ENCODE measurements around the gene LPP. TPM values are rescaled to one million over a fixed set of nuclear protein-coding genes. Genes with fewer than 3 reads are reported as not detected.

Gene LPP
- total RNA-seq, 1 experiment from 2014 or later: 148 TPM

GRCh38 chr3:188527389-188527788, 373.4 kb downstream of the LPP start:
- ChIA-PET CTCF (no interaction called here), POLR2A (ENCODE audit: unreplicated experiment) (interaction anchor here (0.7 kb wide), 1 partner anchor 780 kb away, joined by 36 read pairs; no protein-coding TSS in a partner anchor)
- no peaks in the 10 kb centered on the region for H3K79me2 ChIP-seq (ENCODE audit: low read depth)
- no peaks in the 10 kb centered on the region for H3K9me2 ChIP-seq (ENCODE audit: insufficient read depth)
- H3F3A ChIP-seq (ENCODE audit: insufficient read depth, low read depth): 0 out of 2 replicates have a peak, but pooled peaks cover 3% of the 10 kb centered on the region
- H3K36me3 ChIP-seq (ENCODE audit: low read depth): 0 out of 2 replicates have a peak, but pooled peaks cover 6% of the 10 kb centered on the region
- no peak for DNase-seq
- H3K4me1 ChIP-seq (replicated peaks; ENCODE audit: insufficient read depth): peaks cover 5% of the 10 kb centered on the region; the same call in 1 of the 2 replicates
- intact Hi-C loops (cut with micrococcal nuclease; ENCODE audit: unreplicated experiment): no loop called here
- no peak overlapping the region for H3K4me2 ChIP-seq
- H3K27me3 ChIP-seq (ENCODE audit: insufficient read depth, low read depth): no peaks in the 10 kb centered on the region
- no peak for TF ChIP-seq EZH2 (IDR thresholded peaks at IDR 0.05; ENCODE audit: low read depth)
- TF ChIP-seq, protein P1, sequence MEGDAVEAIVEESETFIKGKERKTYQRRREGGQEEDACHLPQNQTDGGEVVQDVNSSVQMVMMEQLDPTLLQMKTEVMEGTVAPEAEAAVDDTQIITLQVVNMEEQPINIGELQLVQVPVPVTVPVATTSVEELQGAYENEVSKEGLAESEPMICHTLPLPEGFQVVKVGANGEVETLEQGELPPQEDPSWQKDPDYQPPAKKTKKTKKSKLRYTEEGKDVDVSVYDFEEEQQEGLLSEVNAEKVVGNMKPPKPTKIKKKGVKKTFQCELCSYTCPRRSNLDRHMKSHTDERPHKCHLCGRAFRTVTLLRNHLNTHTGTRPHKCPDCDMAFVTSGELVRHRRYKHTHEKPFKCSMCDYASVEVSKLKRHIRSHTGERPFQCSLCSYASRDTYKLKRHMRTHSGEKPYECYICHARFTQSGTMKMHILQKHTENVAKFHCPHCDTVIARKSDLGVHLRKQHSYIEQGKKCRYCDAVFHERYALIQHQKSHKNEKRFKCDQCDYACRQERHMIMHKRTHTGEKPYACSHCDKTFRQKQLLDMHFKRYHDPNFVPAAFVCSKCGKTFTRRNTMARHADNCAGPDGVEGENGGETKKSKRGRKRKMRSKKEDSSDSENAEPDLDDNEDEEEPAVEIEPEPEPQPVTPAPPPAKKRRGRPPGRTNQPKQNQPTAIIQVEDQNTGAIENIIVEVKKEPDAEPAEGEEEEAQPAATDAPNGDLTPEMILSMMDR (conservative IDR thresholded peaks at IDR 0.05): no peak
- H3K9me3 ChIP-seq (ENCODE audit: insufficient read depth, low read depth): no peaks in the 10 kb centered on the region
- no peak overlapping the region for H3K4me3 ChIP-seq
- BruUV-seq (replicated peaks): no TSS peak
- H4K20me1 ChIP-seq (ENCODE audit: insufficient read depth): no peaks in the 10 kb centered on the region
- no peak overlapping the region for H3K27ac ChIP-seq
- H2AFZ ChIP-seq: no peak overlapping the region

GRCh38 chr3:188528396-188528795, 374.4 kb downstream of the LPP start:
- H3K4me2 ChIP-seq: no peak overlapping the region
- intact Hi-C loops (cut with micrococcal nuclease; ENCODE audit: unreplicated experiment): no loop called here

DNA sequence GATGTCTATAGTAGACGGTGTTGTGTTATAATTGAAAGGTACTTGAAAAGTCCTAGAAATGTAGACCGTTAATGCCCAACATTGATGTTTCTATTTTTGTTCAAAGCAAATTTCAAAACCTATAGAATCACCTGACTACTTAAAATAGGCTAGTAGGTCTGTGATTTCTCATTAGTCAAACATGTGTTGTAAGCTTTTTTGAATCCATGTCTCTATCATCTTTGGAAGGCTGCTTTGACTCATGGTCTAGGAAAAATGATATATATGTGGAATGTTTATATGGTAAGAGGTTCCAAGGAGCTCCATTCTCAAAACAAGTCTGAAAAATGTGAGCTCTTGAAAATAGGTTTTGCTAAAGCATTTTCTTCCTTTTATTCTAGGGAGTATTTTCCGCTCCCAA, 375.3 kb downstream of the LPP start:
- ChIA-PET CTCF (no interaction called here), POLR2A (ENCODE audit: unreplicated experiment) (interaction anchor here (0.6 kb wide), 1 partner anchor 236 kb away, joined by 3 read pairs; no protein-coding TSS in a partner anchor)
- H3K79me2 ChIP-seq (ENCODE audit: low read depth): no peaks in the 10 kb centered on the region
- intact Hi-C loops (cut with micrococcal nuclease; ENCODE audit: unreplicated experiment): no loop called here
- H3K4me1 ChIP-seq (replicated peaks; ENCODE audit: insufficient read depth): peaks cover 5% of the 10 kb centered on the region; the same call in 1 of the 2 replicates
- no peaks in the 10 kb centered on the region for H3K9me3 ChIP-seq (ENCODE audit: insufficient read depth, low read depth)
- no peaks in the 10 kb centered on the region for H3K9me2 ChIP-seq (ENCODE audit: insufficient read depth)
- H4K20me1 ChIP-seq (ENCODE audit: insufficient read depth): no peaks in the 10 kb centered on the region
- no peak overlapping the region for H2AFZ ChIP-seq
- no peaks in the 10 kb centered on the region for H3K27me3 ChIP-seq (ENCODE audit: insufficient read depth, low read depth)
- no peak overlapping the region for H3K4me2 ChIP-seq
- no peak overlapping the region for H3K4me3 ChIP-seq
- no peak for DNase-seq
- H3K27ac ChIP-seq: no peak overlapping the region
- H3F3A ChIP-seq (ENCODE audit: insufficient read depth, low read depth): 0 out of 2 replicates have a peak, but pooled peaks cover 3% of the 10 kb centered on the region
- 0 out of 2 replicates have a peak, but pooled peaks cover 4% of the 10 kb centered on the region for H3K36me3 ChIP-seq (ENCODE audit: low read depth)
- TF ChIP-seq, protein P1 (conservative IDR thresholded peaks at IDR 0.05): no peak
- TF ChIP-seq EZH2 (IDR thresholded peaks at IDR 0.05; ENCODE audit: low read depth): no peak
- no TSS peak for BruUV-seq (replicated peaks)

More at GRCh38 chr3:188528396-188528795, 374.4 kb downstream of the LPP start:
- Histone ChIP-seq H3K4me3 (no peak overlapping the region), H3F3A (ENCODE audit: insufficient read depth, low read depth) (0 out of 2 replicates have a peak, but pooled peaks cover 3% of the 10 kb centered on the region), H3K36me3 (ENCODE audit: low read depth) (0 out of 2 replicates have a peak, but pooled peaks cover 6% of the 10 kb centered on the region), H4K20me1 (ENCODE audit: insufficient read depth) (no peaks in the 10 kb centered on the region), H3K79me2 (ENCODE audit: low read depth) (no peaks in the 10 kb centered on the region), H3K27ac (no peak overlapping the region), H3K9me2 (ENCODE audit: insufficient read depth) (no peaks in the 10 kb centered on the region), H3K9me3 (ENCODE audit: insufficient read depth, low read depth) (no peaks in the 10 kb centered on the region), H3K4me1 (replicated peaks; ENCODE audit: insufficient read depth) (peaks cover 5% of the 10 kb centered on the region; the same call in 1 of the 2 replicates), H3K27me3 (ENCODE audit: insufficient read depth, low read depth) (no peaks in the 10 kb centered on the region), H2AFZ (no peak overlapping the region)
- TF ChIP-seq, protein P1 (conservative IDR thresholded peaks at IDR 0.05): no peak
- ChIA-PET POLR2A (ENCODE audit: unreplicated experiment) (interaction anchor here (0.6 kb wide), 1 partner anchor 98 kb away, joined by 4 read pairs; no protein-coding TSS in a partner anchor), CTCF (no interaction called here)
- BruUV-seq (replicated peaks): no TSS peak
- DNase-seq: no peak

Data from PC-9 (cell line).